Stomach (tissue), 9 donors: ENCODE results near the gene COPS9. TPM values are rescaled to one million over a fixed set of nuclear protein-coding genes. Genes with fewer than 3 reads are reported as not detected.

Experiments
- DNase-seq, 2 donors: peaks; one replicate each; pipeline versions ENCODE4 v3.0.0 to v3.0.0-alpha.2; 2013 to 2019
- H3K27ac ChIP-seq, 5 donors: fragments of 200-600 bp in 4 of 5; sonication (generic) in 4 of 5; one replicate each; pipeline ENCODE4 v1.5.1; 2013 to 2019; ENCODE audit warnings: mild to moderate bottlenecking in 1 of 5, moderate library complexity in 1 of 5
- H3K27me3 ChIP-seq, 3 donors: fragments of 200-600 bp; sonication (generic); one replicate each; pipeline ENCODE4 v1.5.1; 2017 to 2019; ENCODE audit warnings: mixed run types in 1 of 3
- H3K36me3 ChIP-seq, 4 donors: fragments of 200-600 bp; sonication (generic); 1 replicate in 3 of 4; 2 replicates in 1 of 4; pipeline ENCODE4 v1.5.1; 2016 to 2019
- H3K4me1 ChIP-seq, 4 donors: fragments of 200-600 bp; sonication (generic); one replicate each; pipeline ENCODE4 v1.5.1; 2016 to 2019
- H3K4me3 ChIP-seq, 4 donors: fragments of 200-600 bp; sonication (generic) in 3 of 4; one replicate each; pipeline ENCODE4 v1.5.1; 2016 to 2019; ENCODE audit warnings: mild to moderate bottlenecking in 1 of 4
- H3K9me3 ChIP-seq, 4 donors: fragments of 200-600 bp; sonication (generic); one replicate each; pipeline ENCODE4 v1.5.1; 2016 to 2019
- CTCF ChIP-seq, 7 experiments: fragments of 450-650 bp in 4 of 7; fragments of 200-600 bp in 3 of 7; sonication (generic) in 3 of 7; IDR thresholded peaks; one replicate each; pipeline ENCODE4 v1.5.1; 2016 to 2019; ENCODE audit warnings: antibody characterized with exemption in 7 of 7, control low read depth in 2 of 7, mild to moderate bottlenecking in 1 of 7
- EP300 ChIP-seq: sonication (generic); formaldehyde crosslinking; IDR thresholded peaks from one replicate; pipeline ENCODE4 v1.6.1; 2017; ENCODE audit warnings: antibody characterized with exemption
- POLR2A ChIP-seq, 4 donors: fragments of 450-650 bp; IDR thresholded peaks; one replicate each; pipeline ENCODE4 v1.6.1; 2016; ENCODE audit warnings: antibody characterized with exemption in 4 of 4, control low read depth in 2 of 4, mild to moderate bottlenecking in 1 of 4, moderate library complexity in 1 of 4
- POLR2AphosphoS5 ChIP-seq, 3 donors: sonication (generic); formaldehyde crosslinking; IDR thresholded peaks; one replicate each; pipeline ENCODE4 v1.6.1; 2016; ENCODE audit warnings: antibody characterized with exemption in 3 of 3
- WGBS, 5 donors: extraction: QIAGEN DNeasy Blood & Tissue Kit in 3 of 5; methylation state at CpG; one replicate each; pipeline versions ENCODE4 v1.1.5 to v1.1.7; 2013 to 2018; 5-methylcytosine and 5-hydroxymethylcytosine counted together
- intact Hi-C: fragments of 100-400 bp; cut with DNase I; formaldehyde crosslinking; loops from one replicate; pipeline ENCODE4 v1.15.1; 2023; ENCODE audit warnings: low total_unique reads
- polyA plus RNA-seq, 3 donors: library from polyadenylated mRNA; stranded (reverse); fragments of 200-250 nt; gene quantifications; one replicate each; pipeline ENCODE4 v1.2.3, GENCODE V29; 2013
- total RNA-seq, 5 donors: library from RNA; depleted of rRNA; stranded (reverse); fragments of >200 nt; gene quantifications; one replicate each; pipeline versions ENCODE4 v1.1.0 to v1.2.3, GENCODE V29; 2014 to 2016
- donor health status: healthy with polysubstance abuse.
- donor health status: Bipolar disorder and iron deficiency.
- donor health status: healthy.

The COPS9 gene
- total and polyA plus RNA-seq, 8 donors: 40.6 to 582 (median 136) TPM

GRCh38 chr2:240128608-240129145, 7.4 kb downstream of the COPS9 start:
- H3K9me3 ChIP-seq: no peaks in the 10 kb centered on the region
- WGBS, 5 donors: 74 to 89% (median 84%) methylated on average over 10 to 12 of the region's 12 CpGs
- no peaks in the 10 kb centered on the region for H3K4me1 ChIP-seq
- no peak for TF ChIP-seq EP300
- no peak for TF ChIP-seq POLR2AphosphoS5 (IDR thresholded peaks at IDR 0.05)
- no peak for TF ChIP-seq POLR2A (IDR thresholded peaks at IDR 0.05)
- TF ChIP-seq CTCF (IDR thresholded peaks at IDR 0.05): no peak
- no peaks in the 10 kb centered on the region for H3K27me3 ChIP-seq
- no peak overlapping the region for H3K27ac ChIP-seq
- intact Hi-C loops: no loop called here
- DNase-seq: no peak
- H3K4me3 ChIP-seq: no peak overlapping the region
- H3K36me3 ChIP-seq: peaks cover 55 to 82% (median 80%) of the 10 kb centered on the region in 4 donors

GRCh38 chr2:240127911-240128607, 8.0 kb downstream of the COPS9 start:
- H3K36me3 ChIP-seq: peaks cover 49 to 75% (median 74%) of the 10 kb centered on the region in 4 donors
- H3K4me1 ChIP-seq: no peaks in the 10 kb centered on the region
- intact Hi-C loops: no loop called here
- no peak for DNase-seq
- no peak overlapping the region for H3K27ac ChIP-seq
- H3K27me3 ChIP-seq: no peaks in the 10 kb centered on the region
- no peaks in the 10 kb centered on the region for H3K9me3 ChIP-seq
- WGBS, 5 donors: 86 to 94% (median 93%) methylated on average over 16 of the region's 16 CpGs
- TF ChIP-seq CTCF (IDR thresholded peaks at IDR 0.05): no peak
- no peak for TF ChIP-seq EP300
- no peak for TF ChIP-seq POLR2AphosphoS5 (IDR thresholded peaks at IDR 0.05)
- no peak for TF ChIP-seq POLR2A (IDR thresholded peaks at IDR 0.05)
- no peak overlapping the region for H3K4me3 ChIP-seq

GRCh38 chr2:240127191-240127750, 8.8 kb downstream of the COPS9 start:
- no peaks in the 10 kb centered on the region for H3K4me1 ChIP-seq
- H3K9me3 ChIP-seq: no peaks in the 10 kb centered on the region
- H3K4me3 ChIP-seq: no peak overlapping the region
- H3K27ac ChIP-seq: no peak overlapping the region
- TF ChIP-seq POLR2AphosphoS5 (IDR thresholded peaks at IDR 0.05) (no peak), CTCF (IDR thresholded peaks at IDR 0.05) (no peak), EP300 (no peak)
- WGBS, 5 donors: 83 to 98% (median 92%) methylated on average over 7 of the region's 7 CpGs
- intact Hi-C loops: no loop called here
- peaks cover 43 to 68% (median 66%) of the 10 kb centered on the region in 4 donors for H3K36me3 ChIP-seq
- no peak for DNase-seq
- no peaks in the 10 kb centered on the region for H3K27me3 ChIP-seq

- Histone ChIP-seq H3K9me3 (no peaks in the 10 kb centered on the region), H3K27ac (no peak overlapping the region), H3K36me3 (peaks cover 41 to 62% (median 61%) of the 10 kb centered on the region in 4 donors), H3K4me1 (no peaks in the 10 kb centered on the region), H3K4me3 (no peak overlapping the region), H3K27me3 (no peaks in the 10 kb centered on the region)
- 92 to 97% (median 95%) methylated on average over 10 of the region's 10 CpGs for WGBS, 5 donors
- TF ChIP-seq POLR2AphosphoS5 (IDR thresholded peaks at IDR 0.05): no peak
- TF ChIP-seq CTCF (IDR thresholded peaks at IDR 0.05): no peak
- TF ChIP-seq POLR2A (IDR thresholded peaks at IDR 0.05): no peak
- no peak for TF ChIP-seq EP300
- intact Hi-C loops: no loop called here
- no peak for DNase-seq
These were observed 9.4 kb downstream of the COPS9 start for GRCh38 chr2:240126731-240127130.
